Astrocyte (in vitro differentiated cells and primary cell): ENCODE measurements around the gene HSPA4L.

Experiments used
- CTCF ChIP-seq: IDR thresholded peaks from 2 replicates; pipeline ENCODE4 v1.5.1; 2011; ENCODE audit warnings: low read depth, mild to moderate bottlenecking, inconsistent platforms, low read length, moderate library complexity; ENCODE audit not compliant: insufficient read depth
- EZH2 ChIP-seq: IDR thresholded peaks from 2 replicates; pipeline ENCODE4 v1.6.1; 2012; ENCODE audit warnings: mild to moderate bottlenecking, low read length, inconsistent platforms; ENCODE audit not compliant: insufficient read depth

DNA sequence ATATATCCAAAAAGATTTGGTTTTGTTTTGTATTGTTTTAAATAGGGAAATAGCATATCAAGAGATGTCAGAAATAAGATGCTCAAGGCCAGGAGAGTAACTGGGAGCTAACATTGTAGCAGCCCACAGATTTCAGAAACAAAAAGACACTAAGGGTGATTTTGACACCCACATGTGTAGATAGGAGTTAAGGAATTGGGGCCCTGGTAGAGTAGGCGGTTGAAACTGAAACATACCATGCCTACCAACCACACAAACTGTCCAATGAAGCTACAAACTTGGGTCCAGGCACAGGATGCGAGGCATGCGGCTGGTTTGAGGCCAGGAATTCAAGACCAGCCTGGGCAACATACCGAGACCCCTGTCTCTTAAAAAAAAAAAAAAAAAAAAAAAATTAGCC lies 6.3 kb upstream of the HSPA4L start:
- TF ChIP-seq CTCF (no peak), EZH2 (no peak)
